ENCODE results near the gene AHDC1. TPM values are rescaled to one million over a fixed set of nuclear protein-coding genes. Genes with fewer than 3 reads are reported as not detected.

Gene AHDC1
- total and polyA plus RNA-seq, 2 donors (not counting 1 experiment from before 2014, with no cell fraction given): 4.2 to 6.9 TPM

DNA sequence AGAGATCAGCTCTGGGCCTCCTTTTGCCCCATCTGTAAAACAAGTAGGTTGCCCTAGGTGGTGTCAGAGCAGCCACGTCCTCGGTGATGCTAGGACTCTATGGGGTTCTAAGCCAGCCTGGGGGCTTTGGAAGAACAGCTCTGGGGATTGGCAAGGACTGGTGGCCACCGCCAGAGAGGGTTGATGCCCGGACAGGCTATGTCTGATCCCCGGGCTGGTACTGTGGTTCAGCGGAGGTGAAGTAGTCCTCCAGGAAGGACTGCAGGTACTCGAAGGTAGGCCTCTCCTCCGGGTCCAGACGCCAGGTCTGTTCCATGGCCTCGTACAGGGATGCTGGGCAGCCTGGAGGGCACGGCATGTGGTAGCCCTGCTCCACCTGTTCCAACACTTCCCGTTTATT is 8.8 kb upstream of the AHDC1 start:
- Histone ChIP-seq H3K9ac (ENCODE audit: insufficient read depth, low read length) (no peak overlapping the region), H3K27ac (ENCODE audit: insufficient read depth, low read length) (no peak overlapping the region), H2AFZ (ENCODE audit: low read length) (no peak overlapping the region), H3K9me3 (ENCODE audit: control insufficient read depth, insufficient read depth, low read depth, low read length) (no peaks in the 10 kb centered on the region), H3K4me1 (ENCODE audit: control insufficient read depth, extremely low read depth, insufficient read depth, low read length) (no peaks in the 10 kb centered on the region), H3K79me2 (ENCODE audit: control insufficient read depth, insufficient read depth, low read length) (no peaks in the 10 kb centered on the region), H3K27me3 (ENCODE audit: control insufficient read depth, insufficient read depth, low read length) (peaks cover 25% of the 10 kb centered on the region), H4K20me1 (ENCODE audit: control insufficient read depth, extremely low read depth, insufficient read depth, low read length) (no peaks in the 10 kb centered on the region), H3K4me2 (ENCODE audit: extremely low read depth, insufficient read depth, low read length) (no peak overlapping the region), H3K4me3 (replicated peaks in 1 of 4; ENCODE audit: control extremely low read depth in 1 of 4, insufficient read depth in 1 of 4, low read depth in 3 of 4, low read length in 4 of 4) (no peak overlapping the region), H3K36me3 (ENCODE audit: control insufficient read depth, insufficient read depth, low read length) (no peaks in the 10 kb centered on the region)
- no peak for DNase-seq (ENCODE audit: low read depth in 2 of 2)
- no peak for TF ChIP-seq EZH2 (IDR thresholded peaks at IDR 0.05; ENCODE audit: low read length, missing control alignments)

DNA sequence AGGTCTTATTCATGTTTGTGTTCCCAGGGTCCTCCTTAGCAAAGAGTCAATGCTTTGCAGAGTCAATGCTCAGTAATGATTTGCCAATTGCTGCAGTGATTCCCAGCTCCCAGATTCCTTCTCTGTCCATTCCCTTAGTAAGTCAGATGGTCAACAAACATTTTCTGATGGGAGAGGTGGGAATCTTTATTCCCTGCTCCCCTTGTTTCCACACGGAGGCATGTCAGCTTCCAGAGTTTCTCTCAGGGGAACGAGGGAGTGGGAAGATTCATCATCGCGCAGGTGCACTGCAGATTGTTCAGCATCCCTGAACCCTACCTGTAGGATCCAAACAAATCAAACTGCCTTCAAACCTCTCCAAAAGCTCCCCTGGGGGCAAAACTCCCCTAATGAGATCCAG is 7.5 kb upstream of the AHDC1 start:
- Histone ChIP-seq H3K36me3 (ENCODE audit: control insufficient read depth, insufficient read depth, low read length) (no peaks in the 10 kb centered on the region), H3K4me2 (ENCODE audit: extremely low read depth, insufficient read depth, low read length) (no peak overlapping the region), H3K27ac (ENCODE audit: insufficient read depth, low read length) (no peak overlapping the region), H3K27me3 (ENCODE audit: control insufficient read depth, insufficient read depth, low read length) (peaks cover 25% of the 10 kb centered on the region), H4K20me1 (ENCODE audit: control insufficient read depth, extremely low read depth, insufficient read depth, low read length) (no peaks in the 10 kb centered on the region), H3K9me3 (ENCODE audit: control insufficient read depth, insufficient read depth, low read depth, low read length) (no peaks in the 10 kb centered on the region), H2AFZ (ENCODE audit: low read length) (no peak overlapping the region), H3K79me2 (ENCODE audit: control insufficient read depth, insufficient read depth, low read length) (no peaks in the 10 kb centered on the region), H3K4me3 (replicated peaks in 1 of 4; ENCODE audit: control extremely low read depth in 1 of 4, insufficient read depth in 1 of 4, low read depth in 3 of 4, low read length in 4 of 4) (no peak overlapping the region), H3K4me1 (ENCODE audit: control insufficient read depth, extremely low read depth, insufficient read depth, low read length) (peaks cover 11% of the 10 kb centered on the region), H3K9ac (ENCODE audit: insufficient read depth, low read length) (no peak overlapping the region)
- DNase-seq (ENCODE audit: low read depth in 2 of 2): no peak
- no peak for TF ChIP-seq EZH2 (IDR thresholded peaks at IDR 0.05; ENCODE audit: low read length, missing control alignments)
- TF ChIP-seq, protein P1, sequence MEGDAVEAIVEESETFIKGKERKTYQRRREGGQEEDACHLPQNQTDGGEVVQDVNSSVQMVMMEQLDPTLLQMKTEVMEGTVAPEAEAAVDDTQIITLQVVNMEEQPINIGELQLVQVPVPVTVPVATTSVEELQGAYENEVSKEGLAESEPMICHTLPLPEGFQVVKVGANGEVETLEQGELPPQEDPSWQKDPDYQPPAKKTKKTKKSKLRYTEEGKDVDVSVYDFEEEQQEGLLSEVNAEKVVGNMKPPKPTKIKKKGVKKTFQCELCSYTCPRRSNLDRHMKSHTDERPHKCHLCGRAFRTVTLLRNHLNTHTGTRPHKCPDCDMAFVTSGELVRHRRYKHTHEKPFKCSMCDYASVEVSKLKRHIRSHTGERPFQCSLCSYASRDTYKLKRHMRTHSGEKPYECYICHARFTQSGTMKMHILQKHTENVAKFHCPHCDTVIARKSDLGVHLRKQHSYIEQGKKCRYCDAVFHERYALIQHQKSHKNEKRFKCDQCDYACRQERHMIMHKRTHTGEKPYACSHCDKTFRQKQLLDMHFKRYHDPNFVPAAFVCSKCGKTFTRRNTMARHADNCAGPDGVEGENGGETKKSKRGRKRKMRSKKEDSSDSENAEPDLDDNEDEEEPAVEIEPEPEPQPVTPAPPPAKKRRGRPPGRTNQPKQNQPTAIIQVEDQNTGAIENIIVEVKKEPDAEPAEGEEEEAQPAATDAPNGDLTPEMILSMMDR (conservative IDR thresholded peaks at IDR 0.05 in 1 of 2, IDR thresholded peaks at IDR 0.05 in 1 of 2; ENCODE audit: low read depth in 1 of 2, low read length in 2 of 2): no peak

DNA sequence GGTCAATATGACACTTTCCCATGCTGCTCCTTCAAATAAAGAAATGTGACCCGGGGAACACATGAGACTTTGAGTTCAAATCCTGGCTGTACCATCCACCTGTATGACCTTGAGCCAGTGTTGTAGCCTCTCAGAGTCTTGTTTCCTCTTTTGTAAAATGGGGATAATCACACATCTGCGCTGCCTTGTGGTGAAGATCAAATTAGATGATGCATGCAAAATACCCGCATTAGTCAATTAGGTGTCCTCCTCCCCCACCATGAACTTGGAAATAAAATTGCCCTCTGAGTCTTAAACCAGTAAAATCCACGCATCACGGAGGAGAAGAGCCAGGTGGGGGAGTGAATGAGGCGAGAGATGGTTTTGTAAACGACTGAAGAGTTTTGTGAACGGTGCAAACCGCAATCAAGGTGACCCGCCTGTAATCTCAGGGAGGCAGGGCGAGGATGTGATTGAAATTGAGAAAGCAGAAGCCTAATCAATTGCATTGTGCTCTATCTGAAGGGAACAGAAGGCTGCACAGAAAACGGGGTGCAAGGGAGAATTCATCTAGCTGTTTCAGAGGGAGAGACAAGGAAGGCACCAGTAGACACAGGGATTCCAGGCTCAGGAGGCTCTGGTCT is 5.8 kb upstream of the AHDC1 start:
- no peaks in the 10 kb centered on the region for H3K36me3 ChIP-seq (ENCODE audit: control insufficient read depth, insufficient read depth, low read length)
- no peak overlapping the region for H2AFZ ChIP-seq (ENCODE audit: low read length)
- peaks cover 25% of the 10 kb centered on the region for H3K27me3 ChIP-seq (ENCODE audit: control insufficient read depth, insufficient read depth, low read length)
- no peaks in the 10 kb centered on the region for H3K79me2 ChIP-seq (ENCODE audit: control insufficient read depth, insufficient read depth, low read length)
- H3K4me3 ChIP-seq (replicated peaks in 1 of 4; ENCODE audit: control extremely low read depth in 1 of 4, insufficient read depth in 1 of 4, low read depth in 3 of 4, low read length in 4 of 4): no peak overlapping the region
- no peak overlapping the region for H3K4me2 ChIP-seq (ENCODE audit: extremely low read depth, insufficient read depth, low read length)
- no peak overlapping the region for H3K9ac ChIP-seq (ENCODE audit: insufficient read depth, low read length)
- H3K27ac ChIP-seq (ENCODE audit: insufficient read depth, low read length): no peak overlapping the region
- no peaks in the 10 kb centered on the region for H3K9me3 ChIP-seq (ENCODE audit: control insufficient read depth, insufficient read depth, low read depth, low read length)
- DNase-seq (ENCODE audit: low read depth in 2 of 2): no peak
- peaks cover 11% of the 10 kb centered on the region for H3K4me1 ChIP-seq (ENCODE audit: control insufficient read depth, extremely low read depth, insufficient read depth, low read length)
- H4K20me1 ChIP-seq (ENCODE audit: control insufficient read depth, extremely low read depth, insufficient read depth, low read length): no peaks in the 10 kb centered on the region
- no peak for TF ChIP-seq EZH2 (IDR thresholded peaks at IDR 0.05; ENCODE audit: low read length, missing control alignments)
- TF ChIP-seq, protein P1 (conservative IDR thresholded peaks at IDR 0.05 in 1 of 2, IDR thresholded peaks at IDR 0.05 in 1 of 2; ENCODE audit: low read depth in 1 of 2, low read length in 2 of 2): no peak

Data from fibroblast of lung (primary cell).